Calu3 (cell line): ENCODE data around the gene FIGN. TPM values are rescaled to one million over a fixed set of nuclear protein-coding genes. Genes with fewer than 3 reads are reported as not detected.

Source experiments
- BruUV-seq: library from RNA; stranded (reverse); fragments of 400-500 nt; replicated peaks from 2 replicates; lab custom pipeline; 2021; lab: Mats Ljungman, UMichigan
- CTCF ChIA-PET: fragments of 300-600 bp; sonication (Branson Sonifier 250); formaldehyde crosslinking; loops from one replicate; lab custom pipeline; 2022; ENCODE audit warnings: antibody characterized with exemption; lab: Charles Lee
- DNase-seq: peaks from one replicate; pipeline ENCODE4 v3.0.0; 2022
- H3K27ac Mint-ChIP-seq: one replicate; pipeline ENCODE4 v1.8.0; 2022; ENCODE audit warnings: mixed read lengths; ENCODE audit not compliant: unreplicated experiment
- H3K27me3 Mint-ChIP-seq: one replicate; pipeline ENCODE4 v1.8.0; 2022; ENCODE audit warnings: mixed read lengths; ENCODE audit not compliant: unreplicated experiment
- H3K36me3 Mint-ChIP-seq: one replicate; pipeline ENCODE4 v1.8.0; 2022; ENCODE audit warnings: mild to moderate bottlenecking, moderate library complexity, mixed read lengths; ENCODE audit not compliant: insufficient read depth, unreplicated experiment
- H3K4me1 Mint-ChIP-seq: one replicate; pipeline ENCODE4 v1.8.0; 2022; ENCODE audit warnings: mild to moderate bottlenecking, low read depth, mixed read lengths; ENCODE audit not compliant: unreplicated experiment
- H3K4me3 Mint-ChIP-seq: one replicate; pipeline ENCODE4 v1.8.0; 2022; ENCODE audit warnings: mild to moderate bottlenecking, low read depth, moderate library complexity, mixed read lengths; ENCODE audit not compliant: unreplicated experiment
- H3K9me3 Mint-ChIP-seq: one replicate; pipeline ENCODE4 v1.8.0; 2022; ENCODE audit warnings: low read depth, mixed read lengths; ENCODE audit not compliant: unreplicated experiment
- CTCF ChIP-seq: fragments of 200-600 bp; IDR thresholded peaks from one replicate; pipeline ENCODE4 v1.8.0; 2022; ENCODE audit warnings: antibody characterized with exemption; ENCODE audit not compliant: unreplicated experiment
- intact Hi-C: fragments of 100-400 bp; cut with micrococcal nuclease; formaldehyde crosslinking; loops from one replicate; pipeline ENCODE4 v1.10.0; 2022; ENCODE audit not compliant: unreplicated experiment
- total RNA-seq: library from RNA; stranded (reverse); gene quantifications from 2 replicates; pipeline ENCODE4 v1.2.3, GENCODE V29; 2022

FIGN gene
- total RNA-seq, 1 experiment from 2014 or later, result 9.1 TPM

GRCh38 chr2:163641986-163642385 is 93.8 kb downstream of the FIGN start:
- CTCF ChIA-PET, result no interaction called here
- no peaks in the 10 kb centered on the region for H3K27me3 Mint-ChIP-seq
- no peaks in the 10 kb centered on the region for H3K9me3 Mint-ChIP-seq
- no peak overlapping the region for H3K4me3 Mint-ChIP-seq
- no peaks in the 10 kb centered on the region for H3K4me1 Mint-ChIP-seq
- no TSS peak for BruUV-seq
- intact Hi-C loops, result no loop called here
- no peak for DNase-seq
- TF ChIP-seq CTCF, result no peak
- H3K27ac Mint-ChIP-seq, result no peak overlapping the region
- no peaks in the 10 kb centered on the region for H3K36me3 Mint-ChIP-seq

GRCh38 chr2:163640542-163641193 is 95.1 kb downstream of the FIGN start:
- no peak for DNase-seq
- CTCF ChIA-PET, result no interaction called here
- no peak for TF ChIP-seq CTCF
- intact Hi-C loops, result no loop called here
- Mint-ChIP-seq H3K4me3 (no peak overlapping the region), H3K9me3 (no peaks in the 10 kb centered on the region), H3K27ac (no peak overlapping the region), H3K27me3 (no peaks in the 10 kb centered on the region), H3K4me1 (no peaks in the 10 kb centered on the region), H3K36me3 (no peaks in the 10 kb centered on the region)
- BruUV-seq, result no TSS peak

GRCh38 chr2:163637871-163638270 is 97.9 kb downstream of the FIGN start:
- no TSS peak for BruUV-seq
- CTCF ChIA-PET, result no interaction called here
- no peak for DNase-seq
- Mint-ChIP-seq H3K27me3 (no peaks in the 10 kb centered on the region), H3K27ac (no peak overlapping the region), H3K36me3 (no peaks in the 10 kb centered on the region), H3K9me3 (no peaks in the 10 kb centered on the region), H3K4me1 (no peaks in the 10 kb centered on the region), H3K4me3 (no peak overlapping the region)
- intact Hi-C loops, result no loop called here
- TF ChIP-seq CTCF, result no peak

- CTCF ChIA-PET, result no interaction called here
- Mint-ChIP-seq H3K4me3 (no peak overlapping the region), H3K27ac (no peak overlapping the region), H3K4me1 (no peaks in the 10 kb centered on the region), H3K27me3 (no peaks in the 10 kb centered on the region), H3K36me3 (no peaks in the 10 kb centered on the region), H3K9me3 (no peaks in the 10 kb centered on the region)
- no peak for TF ChIP-seq CTCF
- intact Hi-C loops, result no loop called here
- BruUV-seq, result no TSS peak
- no peak for DNase-seq
Measured at GRCh38 chr2:163633291-163633690, 102.5 kb downstream of the FIGN start.
